ENCODE measurements around the gene XYLT1. TPM values are rescaled to one million over a fixed set of nuclear protein-coding genes. Genes with fewer than 3 reads are reported as not detected.

XYLT1 gene
- total and polyA plus RNA-seq, 2 of the 8 experiments (the other 6 are each of a cell fraction or from before 2014, with no cell fraction given), result 6.6 to 25.4 TPM

DNA sequence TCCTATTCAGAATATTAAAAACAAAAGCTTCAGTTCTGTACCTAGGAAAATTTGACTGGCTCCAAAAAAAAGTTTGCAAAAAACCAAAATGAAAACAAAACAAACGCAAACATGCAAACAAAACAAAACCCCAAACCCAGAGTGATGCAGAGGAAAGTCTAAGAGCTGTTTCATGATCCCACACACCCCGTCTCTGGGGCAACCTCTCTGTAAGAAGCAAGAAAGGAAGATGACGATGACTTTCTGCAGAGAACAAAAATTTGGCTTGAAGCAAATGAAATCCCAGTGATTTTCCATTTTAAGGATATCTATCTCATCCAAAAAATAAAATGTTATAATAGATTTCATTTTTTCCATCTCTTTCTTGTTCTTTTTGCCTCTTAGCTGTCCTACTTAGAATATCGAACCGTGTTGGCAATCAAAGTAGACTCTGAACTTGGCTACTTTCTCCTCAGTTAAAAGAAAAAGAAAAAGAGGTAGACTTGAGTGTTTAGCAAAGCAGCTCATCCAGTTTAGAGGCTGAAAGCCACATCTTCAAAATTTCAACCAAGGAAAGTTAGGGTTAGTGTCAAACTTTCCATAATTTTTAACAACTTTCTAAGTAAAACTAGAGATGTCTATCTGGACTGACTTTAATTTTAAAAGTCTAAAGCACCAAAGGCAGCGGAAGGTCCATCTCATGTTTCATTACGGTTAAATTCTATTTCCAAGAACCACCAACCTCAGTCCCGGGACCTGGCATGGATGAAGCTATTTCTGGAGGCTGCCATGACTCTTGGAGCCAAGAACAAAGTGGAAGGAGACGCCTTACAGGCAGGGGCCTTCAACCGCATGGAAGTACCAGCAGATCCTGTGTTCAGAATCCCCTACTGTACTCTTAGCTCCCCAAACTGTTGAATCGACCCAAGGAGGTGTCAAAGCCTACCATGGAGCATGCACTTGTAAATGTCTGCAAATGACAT is 180.8 kb downstream of the XYLT1 start:
- H3K4me3 ChIP-seq (ENCODE audit: extremely low read depth in 1 of 4, insufficient read depth in 2 of 4, low read depth in 3 of 4, low read length in 4 of 4), result no peak overlapping the region
- H3K23ac ChIP-seq (ENCODE audit: insufficient read length), result no peak overlapping the region
- WGBS, 2 experiments (ENCODE audit: extremely low coverage in 1 of 2, insufficient coverage in 1 of 2, insufficient read length in 1 of 2, insufficient replicate concordance in 2 of 2, low coverage in 1 of 2, low lambda C conversion rate in 2 of 2, missing lambda C conversion rate in 1 of 2), result 93% methylated on average over 11 of the region's 11 CpGs; no CpG with 5 or more reads in 1 of the 2 experiments
- H3K9ac ChIP-seq (replicated peaks in 1 of 4; ENCODE audit: extremely low read depth in 1 of 4, low read depth in 3 of 4, low read length in 3 of 4), result no peak overlapping the region
- no peak overlapping the region for H3K4ac ChIP-seq (replicated peaks; ENCODE audit: insufficient read length, low read depth, low read length)
- H3K9me3 ChIP-seq (ENCODE audit: insufficient read depth in 2 of 2, low read depth in 1 of 2, low read length in 1 of 2), result no peaks in the 10 kb centered on the region
- no peak overlapping the region for H3K14ac ChIP-seq (ENCODE audit: insufficient read length)
- no peaks in the 10 kb centered on the region for H3K36me3 ChIP-seq (ENCODE audit: control insufficient read depth in 2 of 4, insufficient read depth in 4 of 4, low read length in 3 of 4)
- H3K18ac ChIP-seq (ENCODE audit: extremely low read depth, low read length), result no peak overlapping the region
- H4K5ac ChIP-seq (ENCODE audit: insufficient read length, low read depth, low read length), result no peak overlapping the region
- H3K23me2 ChIP-seq (ENCODE audit: low read depth, low read length), result no peaks in the 10 kb centered on the region; the same call in 1 of the 2 replicates
- no peak overlapping the region for H2AK5ac ChIP-seq (ENCODE audit: low read depth, low read length)
- H2BK5ac ChIP-seq (ENCODE audit: low read depth, low read length), result no peak overlapping the region
- H2BK12ac ChIP-seq (ENCODE audit: low read depth, low read length), result no peak overlapping the region
- H3K56ac ChIP-seq (replicated peaks; ENCODE audit: insufficient read length, low read depth, low read length), result no peak overlapping the region
- CTCF ChIA-PET (ENCODE audit: partially characterized antibody), result interaction anchor here (0.9 to 1.6 kb wide), 4 partner anchors 11 to 178 kb away, joined by 3 read pairs; no protein-coding TSS in a partner anchor
- H2BK120ac ChIP-seq (replicated peaks; ENCODE audit: low read depth, low read length), result no peak overlapping the region
- H2AFZ ChIP-seq (ENCODE audit: low read length), result no peak overlapping the region
- H3K27me3 ChIP-seq (replicated peaks in 1 of 4; ENCODE audit: control insufficient read depth in 3 of 4, extremely low read depth in 1 of 4, insufficient read depth in 3 of 4, low read length in 3 of 4), result no peaks in the 10 kb centered on the region
- H3K27ac ChIP-seq (ENCODE audit: low read depth, low read length), result no peak overlapping the region
- H2BK20ac ChIP-seq (ENCODE audit: low read length), result no peak overlapping the region
- DNase-seq (ENCODE audit: low read depth in 1 of 2, low spot score in 2 of 2) (no peak), FAIRE-seq (no peak)
- peaks cover 0 to 8% (median 5%) of the 10 kb centered on the region in 4 experiments; a peak in 4 of 7 replicates for H3K4me1 ChIP-seq (replicated peaks in 1 of 4; ENCODE audit: control insufficient read depth in 3 of 4, insufficient read depth in 4 of 4, low read length in 3 of 4)
- no peak overlapping the region for H4K91ac ChIP-seq (replicated peaks; ENCODE audit: insufficient read length, low read length)
- no peaks in the 10 kb centered on the region for H4K20me1 ChIP-seq (replicated peaks in 1 of 2; ENCODE audit: control insufficient read depth in 1 of 2, insufficient read depth in 2 of 2, low read length in 2 of 2)
- H4K8ac ChIP-seq (ENCODE audit: extremely low read depth, insufficient read depth, low read length), result no peak overlapping the region
- no peak overlapping the region for H3K4me2 ChIP-seq (ENCODE audit: insufficient read depth in 1 of 2, low read depth in 2 of 2, low read length in 2 of 2)
- H3K79me1 ChIP-seq (ENCODE audit: low read depth, low read length), result peaks cover 5% of the 10 kb centered on the region; the same call in 1 of the 2 replicates
- no peaks in the 10 kb centered on the region; a peak in 1 of 4 replicates for H3K79me2 ChIP-seq (ENCODE audit: control insufficient read depth in 1 of 2, insufficient read depth in 2 of 2, low read length in 2 of 2)
- H2BK15ac ChIP-seq (ENCODE audit: low read length), result no peak overlapping the region
- POLR2A ChIA-PET (ENCODE audit: partially characterized antibody), result interaction anchor here (0.7 kb wide), 1 partner anchor 111 kb away, joined by 3 read pairs; no protein-coding TSS in a partner anchor

Data from H1 (cell line).